Glomerular visceral epithelial cell (primary cell): ENCODE results near the gene SYCE3.
A peak's percentile ranks its signal among the peaks of the same experiment; 100 is the strongest.
"Not testable (repeated sequence)": the region's sequence is repeated elsewhere in the genome, so short reads cannot be mapped to it uniquely, and the experiment has no call there.

Source experiments
- DNase-seq: peaks from one replicate; pipeline ENCODE4 v3.0.0-alpha.2; 2016; ENCODE audit errors: extremely low spot score

Gene SYCE3

GRCh38 chr22:50520826-50521453 is 41.8 kb downstream of the SYCE3 start:
- DNase-seq: no peak

GRCh38 chr22:50520184-50520583 is 42.5 kb downstream of the SYCE3 start:
- not testable (repeated sequence) for DNase-seq

- DNase-seq: no peak
These were observed 43.6 kb downstream of the SYCE3 start for GRCh38 chr22:50519151-50519550.

GRCh38 chr22:50518606-50519005 is 44.1 kb downstream of the SYCE3 start:
- no peak for DNase-seq

- no peak for DNase-seq
These were observed 45.0 kb downstream of the SYCE3 start for GRCh38 chr22:50517495-50518260.

GRCh38 chr22:50516891-50517290 is 45.8 kb downstream of the SYCE3 start:
- DNase-seq: no peak

GRCh38 chr22:50516068-50516467 is 46.7 kb downstream of the SYCE3 start:
- DNase-seq: no peak

GRCh38 chr22:50513175-50513574 is 49.5 kb downstream of the SYCE3 start:
- no peak for DNase-seq

- DNase-seq: no peak
These were observed 53.8 kb downstream of the SYCE3 start for GRCh38 chr22:50508897-50509296.

- peak; percentile 97 for DNase-seq
These were observed 54.5 kb downstream of the SYCE3 start, which contains the start of gene NCAPH2 for GRCh38 chr22:50507991-50508884. TSS of gene NCAPH2 (plus strand) at chr22:50508224. CDS start at chr22:50508338, 114 bp downstream.

GRCh38 chr22:50507421-50507990 is 55.2 kb downstream of the SYCE3 start, which contains the start of gene LMF2:
TSS of gene LMF2 (minus strand) at chr22:50507702. CDS start at chr22:50507675, 27 bp downstream.
- DNase-seq: no peak

GRCh38 chr22:50506611-50507420 is 55.9 kb downstream of the SYCE3 start:
- no peak for DNase-seq

- no peak for DNase-seq
These were observed 56.7 kb downstream of the SYCE3 start for GRCh38 chr22:50505776-50506610.

GRCh38 chr22:50505276-50505775 is 57.4 kb downstream of the SYCE3 start:
- no peak for DNase-seq

- no peak for DNase-seq
These were observed 58.1 kb downstream of the SYCE3 start for GRCh38 chr22:50504369-50505211.

- DNase-seq: no peak
These were observed 59.1 kb downstream of the SYCE3 start for GRCh38 chr22:50503475-50504145.

GRCh38 chr22:50502628-50503474 is 59.9 kb downstream of the SYCE3 start:
- DNase-seq: no peak
